ENCODE measurements around the gene MROH7.

The MROH7 gene

DNA sequence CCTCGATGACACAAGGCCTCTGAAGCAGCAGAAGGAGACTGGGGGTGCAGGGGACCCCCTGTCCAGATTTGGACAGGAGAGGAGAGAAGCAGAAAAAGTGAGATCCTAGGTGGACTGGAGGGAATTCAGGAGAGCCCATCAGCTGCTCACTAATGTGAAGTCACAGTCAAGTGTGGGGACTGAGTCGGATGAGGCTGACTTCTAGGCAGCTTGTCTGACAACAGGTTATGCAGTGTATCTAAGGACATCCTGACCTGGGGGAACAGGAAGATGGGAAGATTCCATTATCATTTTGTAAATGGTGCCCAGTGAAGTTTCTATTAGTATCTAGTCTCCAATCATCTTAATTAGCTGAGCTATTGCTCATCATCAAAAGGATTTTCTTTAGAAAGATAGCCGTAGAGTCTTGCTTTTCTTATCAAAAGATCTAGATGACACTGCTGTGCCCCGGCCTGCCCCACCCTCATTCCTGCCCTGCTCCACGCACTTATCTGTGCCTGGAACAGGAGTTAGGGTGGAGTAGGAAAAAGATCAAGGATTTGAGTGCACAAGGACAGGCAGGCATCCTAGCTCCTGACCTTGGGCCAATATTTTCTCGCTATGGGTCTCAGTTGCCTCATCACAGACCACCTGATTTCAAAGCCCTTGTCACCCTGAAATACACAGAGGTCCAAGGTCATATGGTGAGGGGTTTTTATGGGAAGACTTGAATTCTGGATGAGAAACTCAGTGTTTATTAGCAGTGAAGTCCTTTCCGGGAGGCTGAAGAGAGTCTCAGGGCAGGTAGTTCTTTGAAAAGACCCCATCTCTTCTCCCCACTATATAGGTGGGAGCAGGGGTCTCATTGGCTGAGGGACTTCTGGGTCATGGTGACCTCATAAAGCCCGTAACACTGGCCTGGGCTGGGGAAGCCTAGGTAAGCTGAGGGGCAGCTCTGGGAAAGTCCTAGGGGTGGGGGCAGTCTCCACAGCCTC lies at the start of gene MROH7:
Gene MROH7 (plus strand): TSS at position 924 of the 974 bp plus-strand sequence. CDS start 11,141 bp downstream, outside the sequence.
- no peak for DNase-seq

DNA sequence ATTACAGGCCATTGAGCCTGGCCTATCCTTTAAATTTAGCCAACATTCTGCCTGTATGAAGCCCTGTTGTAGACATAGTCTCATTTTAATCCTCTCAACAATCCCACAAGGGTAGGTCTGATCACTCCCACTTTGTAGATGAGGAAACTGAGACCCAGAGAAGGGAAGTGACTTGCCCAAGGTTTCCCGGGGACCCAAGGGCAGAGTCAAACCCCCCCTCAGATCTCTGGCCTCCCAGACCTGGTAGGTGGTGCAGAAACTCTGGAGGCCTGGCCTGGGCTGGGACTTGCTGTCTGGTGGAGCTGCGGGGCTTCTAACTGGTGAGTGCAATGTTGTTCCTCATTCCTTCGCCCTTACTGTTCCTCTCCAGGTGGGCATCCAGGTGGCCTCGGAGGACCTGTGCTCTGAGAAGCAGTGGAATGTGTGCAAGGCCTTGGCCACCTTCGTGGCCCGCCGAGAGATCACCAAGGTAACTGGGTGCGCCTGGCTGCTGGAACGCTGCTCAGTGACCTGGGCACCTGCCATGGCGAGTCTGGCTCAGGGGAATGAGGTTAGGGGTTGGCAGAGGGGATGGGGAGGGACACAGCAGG lies 47.9 kb upstream of the MROH7 start:
- no peak for DNase-seq

DNA sequence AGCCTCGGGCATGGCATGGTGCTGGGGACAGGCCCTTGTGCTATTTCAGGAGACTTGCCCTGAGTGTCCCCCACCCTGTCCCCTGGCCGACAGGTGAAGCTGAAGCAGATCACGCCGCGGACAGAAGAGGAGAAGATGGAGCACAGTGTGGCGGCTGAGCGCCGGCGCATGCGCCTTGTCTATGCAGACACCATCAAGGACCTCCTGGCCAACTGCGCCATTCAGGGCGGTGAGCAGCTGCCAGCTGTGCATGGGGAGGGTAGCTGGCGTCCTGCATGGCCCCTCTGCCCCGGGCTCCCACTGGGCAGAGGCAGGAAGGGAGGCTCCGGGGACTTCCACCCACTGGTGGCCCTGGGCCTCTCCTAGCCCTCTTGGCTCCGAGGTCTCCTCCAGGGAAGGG lies 47.1 kb upstream of the MROH7 start:
- no peak for DNase-seq

DNA sequence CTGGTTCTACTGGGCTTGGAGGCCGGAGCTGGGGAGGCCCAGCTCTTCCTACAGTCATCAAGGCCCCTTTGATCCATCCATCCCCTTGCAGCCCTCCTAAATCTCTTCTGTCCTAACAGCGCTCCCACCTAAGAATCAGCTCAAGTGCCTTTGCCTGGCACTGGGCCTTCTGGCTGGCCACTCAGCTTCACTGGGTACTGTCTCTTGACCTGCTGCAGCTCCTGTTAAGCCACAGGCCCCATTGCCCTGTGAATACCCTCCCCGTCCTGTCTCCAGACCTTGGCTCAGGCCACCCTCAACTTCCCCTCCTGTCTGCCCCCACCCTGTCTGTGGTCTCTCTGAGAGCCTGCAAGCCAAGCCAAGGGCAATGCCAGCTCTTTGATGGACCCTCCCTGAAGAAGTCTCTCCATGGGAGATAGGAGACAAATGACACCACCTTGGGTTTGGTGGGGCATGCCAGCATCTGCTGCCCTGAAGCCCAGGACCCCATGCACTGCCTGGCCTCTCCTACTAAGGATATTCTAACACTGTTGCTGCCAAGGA lies 45.6 kb upstream of the MROH7 start:
- DNase-seq, result no peak

DNA sequence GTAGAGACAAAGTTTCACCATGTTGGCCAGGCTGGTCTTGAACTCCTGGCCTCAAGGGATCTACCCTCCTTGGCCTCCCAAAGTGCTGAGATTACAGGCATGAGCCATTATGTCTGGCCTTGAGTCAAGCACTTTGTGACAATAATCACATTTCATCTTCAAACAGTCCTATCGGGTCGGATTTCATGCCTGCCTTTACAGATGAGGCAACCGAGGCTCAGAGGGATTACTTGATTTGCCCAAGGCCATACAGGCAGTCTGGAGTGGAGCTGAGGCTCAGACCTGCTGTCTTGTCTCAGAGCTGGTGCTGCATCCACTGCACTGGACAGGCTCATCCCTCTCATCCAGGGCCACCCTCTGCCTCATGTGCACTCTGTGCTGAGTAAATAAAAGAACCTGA lies 44.8 kb upstream of the MROH7 start:
- no peak for DNase-seq

DNA sequence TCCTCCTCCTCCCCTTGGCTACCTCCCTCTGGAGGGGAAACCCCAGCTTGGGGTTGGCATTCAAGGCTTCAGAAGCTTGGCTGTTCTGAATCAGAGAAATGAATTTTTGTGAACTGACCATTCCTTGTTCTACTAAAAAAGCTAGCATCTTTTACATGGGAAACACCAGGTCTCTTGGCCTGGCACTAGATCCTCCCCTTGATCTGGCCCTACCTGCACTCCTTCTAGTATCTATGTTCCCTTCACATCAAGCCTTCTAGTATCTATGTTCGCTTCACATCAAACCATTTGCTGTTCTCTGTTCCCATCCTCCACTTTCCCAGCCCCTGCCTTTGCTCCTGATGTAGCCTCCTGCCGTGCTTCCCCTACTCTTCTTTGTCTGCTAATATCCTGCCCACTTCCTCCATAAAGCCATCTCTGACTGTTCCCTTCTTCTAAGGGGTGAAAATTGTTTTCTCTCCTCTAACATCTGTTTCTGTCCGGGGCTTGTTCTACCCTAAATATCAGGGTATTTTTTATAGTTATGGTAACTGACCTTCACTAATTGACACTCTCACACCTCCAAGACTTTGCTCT lies 44.0 kb upstream of the MROH7 start:
- no peak for DNase-seq

DNA sequence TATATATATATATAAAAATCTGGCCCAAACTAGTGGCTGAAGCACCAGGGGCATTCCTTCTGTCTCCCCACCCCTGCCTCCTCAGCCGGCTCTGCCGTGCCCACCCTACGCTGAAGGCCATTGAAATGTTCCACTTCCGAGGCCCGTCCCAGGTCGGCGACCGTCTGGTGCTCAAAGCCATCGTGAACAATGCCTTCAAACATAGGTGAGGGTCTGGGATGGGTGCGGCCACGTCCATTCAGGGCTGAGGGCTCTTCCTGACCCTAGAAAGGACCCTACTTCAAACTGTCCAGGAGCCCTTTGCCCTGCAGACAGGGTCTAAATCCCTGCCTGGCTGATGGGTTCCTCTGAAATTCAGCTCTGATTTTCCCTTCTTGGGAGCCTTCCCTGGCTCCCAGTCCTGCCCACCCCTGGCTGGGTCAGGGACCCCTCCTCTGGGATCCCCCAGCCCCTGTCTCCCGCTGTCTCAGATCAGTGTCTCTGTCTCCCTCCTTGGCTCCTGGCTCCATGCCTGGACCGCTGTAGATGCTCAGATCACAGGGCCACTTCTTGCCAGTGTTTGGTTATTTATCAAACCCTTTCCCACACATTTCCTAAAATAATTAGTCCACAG lies 42.3 kb upstream of the MROH7 start:
- no peak for DNase-seq

DNA sequence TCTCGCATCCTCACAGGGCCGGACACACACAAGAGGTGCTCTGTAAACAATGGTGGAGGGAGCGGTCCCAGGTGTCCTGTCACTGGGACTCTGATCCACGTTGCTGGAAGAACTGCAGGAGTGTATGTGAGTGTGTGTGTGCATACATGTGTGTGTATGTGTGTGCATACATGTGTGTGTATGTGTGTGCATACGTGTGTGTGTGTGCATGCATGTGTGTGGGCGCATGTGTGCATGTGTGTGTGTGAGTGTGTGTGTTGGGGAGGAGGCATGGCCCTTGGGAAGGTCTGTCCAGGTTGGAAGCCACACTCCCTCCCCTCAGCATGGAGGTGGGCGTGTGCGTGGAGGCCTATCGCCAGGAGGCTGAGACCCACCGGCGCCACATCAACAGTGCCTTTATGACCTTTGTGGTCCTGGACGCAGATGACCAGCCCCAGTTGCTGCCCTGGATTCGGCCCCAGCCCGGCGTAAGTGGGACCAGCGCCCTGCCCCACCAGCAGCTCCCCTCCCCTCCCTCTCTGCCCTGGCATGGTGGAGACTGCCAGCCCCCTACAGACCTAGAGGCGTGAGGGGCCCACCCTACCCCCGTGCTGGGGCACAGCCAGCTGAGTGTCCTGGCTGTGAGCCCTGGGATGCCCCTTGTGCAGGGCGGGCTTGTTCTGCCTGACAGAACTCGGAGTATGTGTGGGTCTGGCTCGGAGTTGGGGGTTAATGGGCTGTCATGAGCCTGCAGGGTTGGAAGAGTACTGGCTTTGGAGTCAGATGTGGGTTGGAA lies 40.5 kb upstream of the MROH7 start:
- DNase-seq, result no peak

DNA sequence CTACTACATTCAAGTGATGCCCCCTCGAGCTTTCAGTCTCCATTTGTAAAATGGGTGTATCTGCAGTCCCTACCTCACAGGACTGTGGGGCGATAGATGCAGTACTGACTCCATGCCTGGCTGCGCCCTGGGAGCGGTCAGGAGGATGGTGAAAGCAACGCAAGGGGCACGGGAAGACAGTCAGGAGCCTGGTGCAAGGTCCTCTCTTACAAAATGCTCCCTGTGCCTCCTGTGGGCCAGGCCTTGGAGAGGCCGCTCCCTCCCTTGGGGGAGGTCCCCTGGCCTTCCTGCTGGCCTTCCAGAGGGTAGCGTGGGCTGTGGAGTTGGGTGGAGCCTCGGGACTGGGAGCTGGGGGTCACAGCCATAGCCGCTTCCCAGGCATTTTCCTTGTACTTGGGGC lies 39.9 kb upstream of the MROH7 start:
- DNase-seq, result no peak

DNA sequence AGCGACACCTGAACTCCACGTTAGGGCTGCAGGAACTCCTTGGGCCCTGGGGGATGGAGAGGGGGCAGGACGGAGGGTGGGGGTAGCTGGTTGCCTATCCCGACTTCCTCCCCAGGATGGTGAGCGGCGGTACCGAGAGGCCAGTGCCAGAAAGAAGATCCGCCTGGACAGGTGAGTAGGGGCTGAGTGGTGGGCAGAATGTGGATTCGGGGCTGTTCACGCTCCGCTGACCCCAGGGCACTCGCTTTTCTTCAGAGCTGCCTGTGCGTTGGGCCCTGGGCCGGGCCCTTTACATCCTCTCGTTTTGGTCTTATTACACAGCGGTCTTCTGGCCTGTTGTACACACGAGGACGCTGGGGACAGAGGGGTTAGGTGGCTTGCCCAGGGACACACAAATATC lies 39.0 kb upstream of the MROH7 start:
- DNase-seq, result no peak

DNA sequence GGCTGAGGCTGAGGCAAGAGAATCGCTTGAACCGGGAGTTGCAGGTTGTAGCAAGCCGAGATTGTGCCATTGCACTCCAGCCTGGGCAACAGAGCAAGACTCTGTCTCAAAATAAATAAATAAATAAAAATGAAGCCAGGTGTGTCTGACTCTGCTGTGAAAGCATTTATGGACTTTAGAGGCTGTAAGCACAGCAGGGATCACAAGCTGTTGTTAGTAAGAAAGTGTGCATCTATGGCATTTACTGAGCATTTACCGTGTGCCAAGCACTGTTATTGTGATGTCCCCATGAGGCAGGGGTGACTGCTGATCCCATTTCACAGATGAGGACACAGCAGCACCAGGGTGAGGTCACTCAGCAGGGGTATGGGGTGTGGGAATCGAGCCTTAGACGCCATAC lies 38.3 kb upstream of the MROH7 start:
- DNase-seq, result no peak

DNA sequence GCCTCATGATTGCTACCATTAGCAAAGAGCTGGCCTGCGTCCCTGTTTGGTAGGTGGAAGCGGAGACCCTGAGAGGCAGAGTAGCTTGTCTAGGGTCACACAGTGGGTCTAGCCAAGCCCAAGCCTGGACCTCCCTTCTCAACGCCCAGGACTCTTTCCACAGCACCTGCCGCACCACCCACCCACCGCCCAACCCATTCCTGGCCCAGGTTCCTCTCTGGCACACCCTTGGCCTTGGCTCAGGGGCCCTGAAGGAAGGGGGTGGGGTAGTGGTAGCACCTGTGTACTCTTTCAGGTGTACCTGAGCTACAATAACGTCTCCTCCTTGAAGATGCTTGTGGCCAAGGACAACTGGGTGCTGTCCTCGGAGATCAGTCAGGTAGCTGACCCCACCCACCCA lies 37.5 kb upstream of the MROH7 start:
- DNase-seq, result no peak

DNA sequence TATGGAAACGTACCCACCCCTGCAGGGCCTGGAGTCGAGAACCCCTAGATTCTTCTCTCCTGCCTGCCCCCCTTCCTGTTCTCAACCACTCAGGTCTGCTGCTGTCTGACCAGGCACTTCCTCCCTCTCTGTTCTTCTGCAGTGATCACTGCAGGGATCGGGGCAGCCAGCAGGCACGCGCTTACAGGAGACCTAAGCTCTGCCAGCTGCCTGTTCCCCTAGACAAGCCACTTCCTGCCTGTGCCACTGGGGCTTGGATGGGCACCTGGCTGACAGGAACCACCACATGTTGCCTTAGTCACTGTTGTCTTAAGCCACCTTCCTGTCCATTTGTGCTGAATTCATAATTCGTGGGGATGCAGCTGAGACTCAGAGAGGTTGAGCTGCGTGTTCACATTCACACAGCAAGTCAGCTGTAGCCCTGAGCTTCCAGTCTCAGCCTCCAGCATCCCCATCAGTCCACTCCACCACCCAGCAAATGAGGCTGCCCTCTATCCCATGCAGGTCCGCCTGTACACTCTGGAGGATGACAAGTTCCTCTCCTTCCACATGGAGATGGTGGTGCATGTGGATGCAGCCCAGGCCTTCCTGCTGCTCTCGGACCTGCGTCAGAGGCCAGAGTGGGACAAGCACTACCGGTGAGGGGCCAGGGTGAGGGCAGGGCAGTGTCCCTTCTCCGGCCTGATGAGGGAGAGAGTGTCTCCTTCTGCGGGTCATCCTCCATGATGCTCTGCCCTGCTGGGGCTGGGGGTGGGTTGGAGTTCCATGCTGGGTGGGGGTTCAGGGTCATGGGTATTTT lies 36.8 kb upstream of the MROH7 start:
- no peak for DNase-seq

DNA sequence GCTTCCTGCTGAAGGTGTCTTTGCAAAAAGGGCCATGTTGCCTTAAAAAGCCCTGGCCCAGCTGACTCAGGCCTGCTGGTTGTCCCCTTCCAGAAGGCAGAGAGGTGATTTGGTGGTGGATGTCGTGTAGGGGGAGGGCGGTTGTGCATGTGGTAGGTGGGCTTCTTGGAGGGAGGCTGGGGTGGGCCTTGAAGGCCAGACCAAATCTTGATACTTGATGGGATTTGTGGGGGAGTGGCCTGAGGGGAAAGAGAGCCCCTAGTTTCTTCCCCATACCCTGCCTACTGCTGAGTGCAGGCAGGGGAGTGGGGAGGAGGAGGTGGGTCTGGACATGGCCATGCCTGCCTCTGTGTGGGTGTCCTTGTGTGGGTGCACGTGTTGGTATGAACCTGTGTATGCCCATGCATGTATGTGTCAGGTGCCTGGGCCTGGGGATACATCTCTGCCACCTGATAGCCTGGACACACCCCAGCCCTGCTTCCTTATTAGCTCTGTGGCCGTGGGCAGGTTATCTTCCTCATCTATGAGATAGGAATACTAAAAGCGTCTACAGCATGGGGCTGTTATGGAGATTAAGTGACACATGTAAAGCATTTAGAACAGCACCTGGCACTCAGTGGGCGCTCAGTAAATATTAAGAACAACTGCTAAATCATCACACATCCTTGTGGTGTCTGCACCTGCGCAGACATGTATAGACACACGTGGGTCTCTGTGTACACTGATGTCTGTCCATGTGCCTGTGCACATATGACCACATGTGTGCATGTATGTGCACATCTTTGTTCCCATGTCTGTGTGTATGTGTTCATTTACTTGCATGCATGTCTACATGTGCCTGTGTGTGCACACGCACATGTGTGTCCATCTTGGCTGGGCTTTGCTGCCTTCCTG lies 35.2 kb upstream of the MROH7 start:
- DNase-seq, result no peak

DNA sequence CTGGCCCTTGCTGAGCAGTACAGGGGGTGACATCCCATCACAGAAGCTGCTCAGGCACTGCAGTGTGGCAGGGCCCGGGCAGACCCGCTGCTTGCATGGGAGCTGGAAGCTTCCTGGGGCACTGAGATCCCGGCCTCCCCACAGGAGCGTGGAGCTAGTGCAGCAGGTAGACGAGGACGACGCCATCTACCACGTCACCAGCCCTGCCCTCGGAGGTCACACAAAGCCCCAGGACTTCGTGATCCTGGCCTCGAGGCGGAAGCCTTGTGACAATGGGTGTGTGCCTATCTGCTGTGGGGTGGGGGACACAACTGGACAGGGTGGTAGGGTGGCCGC lies 34.6 kb upstream of the MROH7 start:
- DNase-seq, result no peak

DNA sequence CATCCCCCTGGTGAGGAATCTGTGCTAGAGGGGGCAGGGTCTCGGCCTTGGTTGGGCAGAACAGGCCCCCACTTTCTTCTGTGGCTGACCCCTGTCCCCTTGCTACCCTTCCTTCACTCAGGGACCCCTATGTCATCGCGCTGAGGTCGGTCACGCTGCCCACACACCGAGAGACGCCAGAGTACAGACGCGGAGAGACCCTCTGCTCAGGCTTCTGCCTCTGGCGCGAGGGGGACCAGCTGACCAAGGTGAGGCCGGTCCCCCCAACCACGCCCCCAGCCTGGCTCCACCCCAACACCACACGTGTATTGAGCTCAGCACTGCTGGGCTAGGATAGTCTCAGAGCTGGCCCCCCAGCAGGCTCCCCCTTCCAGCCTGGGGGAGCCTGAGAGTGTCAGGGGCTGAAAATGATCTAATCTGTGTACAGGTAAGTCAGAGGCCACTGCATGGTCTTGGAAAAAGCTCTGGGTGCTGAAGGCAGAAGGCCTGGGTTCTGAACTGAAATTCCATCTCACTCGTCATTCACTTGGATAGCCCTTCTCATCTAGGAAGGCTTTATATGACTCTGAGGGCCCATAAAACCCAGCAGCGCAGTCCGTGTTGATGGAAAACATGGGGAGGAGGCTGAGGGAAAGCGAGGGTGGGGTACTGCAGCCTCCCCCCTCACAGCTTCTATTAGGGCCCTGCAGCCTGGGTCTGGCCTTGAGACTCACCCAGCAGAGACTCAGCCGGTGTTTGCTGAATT lies 33.6 kb upstream of the MROH7 start:
- no peak for DNase-seq

DNA sequence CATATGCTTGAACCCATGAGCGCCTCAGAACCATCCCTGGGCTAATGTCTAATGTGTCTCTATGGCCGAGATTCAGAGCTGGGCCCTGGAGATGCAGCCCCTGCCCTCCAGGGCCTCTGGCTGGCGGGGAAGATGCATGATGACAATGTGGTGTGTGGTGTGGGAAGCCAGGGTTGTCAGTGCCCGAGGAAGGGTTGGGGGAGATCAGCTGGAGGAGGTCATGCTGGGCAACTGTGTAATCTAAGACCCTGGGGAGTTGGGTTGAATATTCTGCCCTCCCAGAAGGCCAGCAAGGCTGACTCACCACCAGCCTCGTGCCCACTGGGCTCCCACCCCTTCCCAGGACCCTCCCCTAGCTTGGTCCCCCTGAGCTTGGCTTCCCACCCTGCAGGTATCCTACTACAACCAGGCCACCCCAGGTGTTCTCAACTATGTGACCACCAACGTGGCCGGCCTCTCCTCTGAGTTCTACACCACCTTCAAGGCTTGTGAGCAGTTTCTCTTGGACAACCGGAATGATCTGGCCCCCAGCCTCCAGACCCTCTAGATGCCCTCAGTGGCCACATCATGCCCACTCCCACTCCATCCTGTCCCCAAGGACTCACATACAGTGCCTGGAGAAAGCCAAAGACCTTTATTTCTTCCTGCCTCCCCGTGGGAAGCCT lies 32.9 kb upstream of the MROH7 start:
- no peak for DNase-seq

DNA sequence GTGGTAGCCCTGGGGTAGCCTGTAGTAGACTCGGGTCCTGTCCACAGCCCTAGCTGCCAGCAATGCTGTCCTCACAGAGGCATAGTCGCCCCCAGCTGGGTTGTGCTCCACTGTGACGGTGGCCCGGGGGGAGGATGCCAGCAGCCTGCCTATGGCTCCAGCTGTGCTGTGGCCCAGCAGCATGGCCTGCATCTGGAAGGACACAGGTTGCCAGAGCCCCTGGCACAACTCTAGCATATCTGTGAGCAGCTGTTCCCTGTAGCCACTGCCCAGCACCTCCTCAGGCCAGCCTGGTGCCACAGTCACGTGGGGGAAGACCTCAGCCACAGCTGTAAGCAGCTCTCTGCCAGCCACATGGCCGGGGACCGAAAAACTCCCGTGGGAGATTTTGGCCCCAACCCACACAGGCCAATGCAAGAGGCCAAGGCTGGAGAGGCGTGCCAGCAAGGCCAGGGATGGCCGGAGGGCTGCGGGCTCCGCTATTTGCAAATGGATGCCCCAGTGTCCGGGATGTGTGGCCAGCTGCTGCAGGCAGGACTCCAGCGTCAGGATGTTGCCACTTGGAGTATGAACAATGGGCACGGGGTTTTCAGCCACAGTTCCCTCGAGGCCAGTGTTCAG lies 32.2 kb upstream of the MROH7 start:
- DNase-seq, result no peak

DNA sequence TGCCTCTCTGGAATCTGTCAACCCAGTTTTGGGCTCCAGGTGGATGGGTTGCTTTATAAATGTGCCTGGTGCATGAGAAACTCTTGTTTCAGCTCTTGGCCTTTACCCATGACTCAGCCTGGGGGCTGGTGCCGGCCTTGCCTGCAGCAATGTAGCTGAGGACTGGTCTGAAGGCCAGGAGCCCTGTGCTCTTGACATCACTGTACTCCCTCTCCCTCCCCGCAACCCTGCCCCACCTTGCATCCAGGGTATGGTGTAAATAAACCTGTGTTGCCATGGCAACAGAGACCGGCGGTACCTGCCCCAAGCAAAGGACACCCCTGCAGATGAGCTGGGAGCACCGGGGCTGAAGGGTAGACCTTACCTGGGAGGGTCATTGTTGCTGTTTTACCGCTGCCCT lies 31.5 kb upstream of the MROH7 start:
- no peak for DNase-seq
